ENCODE results near the gene DLK1. TPM values are rescaled to one million over a fixed set of nuclear protein-coding genes. Genes with fewer than 3 reads are reported as not detected.
A peak's percentile ranks its signal among the peaks of the same experiment; 100 is the strongest.

DLK1 gene
- total and polyA plus RNA-seq, 2 experiments from 2014 or later: 1,378 to 3,299 TPM

DNA sequence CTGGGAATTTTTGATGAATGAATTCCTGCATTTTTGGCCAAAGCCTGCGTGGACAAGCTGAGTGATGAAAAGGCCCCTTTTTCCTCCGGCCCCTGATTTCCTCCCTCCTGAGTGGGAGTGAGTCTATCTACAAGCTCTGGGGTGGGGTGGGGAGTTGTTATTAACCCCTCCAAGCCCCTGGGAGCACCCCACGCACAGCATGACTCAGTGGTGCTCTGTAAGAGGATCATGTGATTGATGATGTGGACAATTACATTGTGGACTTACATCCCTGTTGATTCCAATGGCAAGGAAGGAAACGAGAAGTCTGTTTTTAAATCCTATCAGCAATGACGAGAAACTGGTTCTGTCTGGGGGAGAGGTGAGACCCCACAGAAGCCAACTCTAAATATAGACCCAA, 5.1 kb upstream of the DLK1 start:
- TF ChIP-seq EZH2phosphoT487 (IDR thresholded peaks at IDR 0.05; ENCODE audit: low read depth, severe bottlenecking, unreplicated experiment) (no peak), EZH2 (IDR thresholded peaks at IDR 0.05; ENCODE audit: borderline replicate concordance) (no peak)
- TF ChIP-seq, protein P1, sequence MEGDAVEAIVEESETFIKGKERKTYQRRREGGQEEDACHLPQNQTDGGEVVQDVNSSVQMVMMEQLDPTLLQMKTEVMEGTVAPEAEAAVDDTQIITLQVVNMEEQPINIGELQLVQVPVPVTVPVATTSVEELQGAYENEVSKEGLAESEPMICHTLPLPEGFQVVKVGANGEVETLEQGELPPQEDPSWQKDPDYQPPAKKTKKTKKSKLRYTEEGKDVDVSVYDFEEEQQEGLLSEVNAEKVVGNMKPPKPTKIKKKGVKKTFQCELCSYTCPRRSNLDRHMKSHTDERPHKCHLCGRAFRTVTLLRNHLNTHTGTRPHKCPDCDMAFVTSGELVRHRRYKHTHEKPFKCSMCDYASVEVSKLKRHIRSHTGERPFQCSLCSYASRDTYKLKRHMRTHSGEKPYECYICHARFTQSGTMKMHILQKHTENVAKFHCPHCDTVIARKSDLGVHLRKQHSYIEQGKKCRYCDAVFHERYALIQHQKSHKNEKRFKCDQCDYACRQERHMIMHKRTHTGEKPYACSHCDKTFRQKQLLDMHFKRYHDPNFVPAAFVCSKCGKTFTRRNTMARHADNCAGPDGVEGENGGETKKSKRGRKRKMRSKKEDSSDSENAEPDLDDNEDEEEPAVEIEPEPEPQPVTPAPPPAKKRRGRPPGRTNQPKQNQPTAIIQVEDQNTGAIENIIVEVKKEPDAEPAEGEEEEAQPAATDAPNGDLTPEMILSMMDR (IDR thresholded peaks at IDR 0.05; ENCODE audit: poor library complexity): no peak
- Histone ChIP-seq H3K27me3 (peaks cover 11% of the 10 kb centered on the region), H2AFZ (no peak overlapping the region), H4K20me1 (ENCODE audit: insufficient read depth, poor library complexity, severe bottlenecking) (no peaks in the 10 kb centered on the region), H3K27ac (no peak overlapping the region), H3K4me2 (no peak overlapping the region), H3K36me3 (replicated peaks; ENCODE audit: insufficient read depth, low read depth) (no peaks in the 10 kb centered on the region), H3K9me2 (replicated peaks; ENCODE audit: insufficient read depth) (no peaks in the 10 kb centered on the region), H3K79me2 (peaks cover 7% of the 10 kb centered on the region), H3K9me3 (ENCODE audit: low read depth) (no peaks in the 10 kb centered on the region), H3K4me3 (no peak overlapping the region), H3K4me1 (ENCODE audit: insufficient read depth) (peaks cover 16% of the 10 kb centered on the region)
- WGBS (ENCODE audit: low lambda C conversion rate, missing lambda C conversion rate): 82% methylated on average over 5 of the region's 5 CpGs
- DNase-seq (ENCODE audit: low spot score): no peak

DNA sequence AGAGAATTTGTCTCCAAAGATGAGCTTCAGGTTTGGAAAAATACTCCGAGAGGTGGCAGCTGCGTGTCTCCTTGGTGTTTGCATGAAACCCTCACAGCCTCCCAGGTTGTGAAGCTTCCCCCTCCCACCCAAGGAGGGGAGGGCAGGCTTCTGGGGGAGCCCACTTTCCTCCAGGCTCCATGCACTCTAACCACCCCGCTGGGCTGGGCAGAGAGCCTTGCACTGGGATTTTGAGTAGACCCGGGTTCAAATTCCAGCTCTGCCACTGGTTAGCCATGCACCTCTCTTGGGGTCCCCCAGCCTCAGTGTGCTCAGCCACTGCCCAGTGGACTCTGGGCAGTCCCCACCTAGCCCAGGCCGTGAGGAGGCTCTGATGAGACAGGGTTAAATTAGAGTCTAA, 4.3 kb upstream of the DLK1 start:
- TF ChIP-seq EZH2 (IDR thresholded peaks at IDR 0.05; ENCODE audit: borderline replicate concordance) (no peak), EZH2phosphoT487 (IDR thresholded peaks at IDR 0.05; ENCODE audit: low read depth, severe bottlenecking, unreplicated experiment) (no peak)
- H2AFZ ChIP-seq: no peak overlapping the region
- WGBS (ENCODE audit: low lambda C conversion rate, missing lambda C conversion rate): 86% methylated on average over 5 of the region's 5 CpGs
- no peaks in the 10 kb centered on the region for H3K36me3 ChIP-seq (replicated peaks; ENCODE audit: insufficient read depth, low read depth)
- H3K4me3 ChIP-seq: no peak overlapping the region
- peaks cover 12% of the 10 kb centered on the region for H3K79me2 ChIP-seq
- no peak for DNase-seq (ENCODE audit: low spot score)
- H3K9me3 ChIP-seq (ENCODE audit: low read depth): no peaks in the 10 kb centered on the region
- no peaks in the 10 kb centered on the region for H3K9me2 ChIP-seq (replicated peaks; ENCODE audit: insufficient read depth)
- H3K27ac ChIP-seq: no peak overlapping the region
- H4K20me1 ChIP-seq (ENCODE audit: insufficient read depth, poor library complexity, severe bottlenecking): no peaks in the 10 kb centered on the region
- peaks cover 16% of the 10 kb centered on the region for H3K4me1 ChIP-seq (ENCODE audit: insufficient read depth)
- H3K27me3 ChIP-seq: peaks cover 16% of the 10 kb centered on the region
- no peak overlapping the region for H3K4me2 ChIP-seq

DNA sequence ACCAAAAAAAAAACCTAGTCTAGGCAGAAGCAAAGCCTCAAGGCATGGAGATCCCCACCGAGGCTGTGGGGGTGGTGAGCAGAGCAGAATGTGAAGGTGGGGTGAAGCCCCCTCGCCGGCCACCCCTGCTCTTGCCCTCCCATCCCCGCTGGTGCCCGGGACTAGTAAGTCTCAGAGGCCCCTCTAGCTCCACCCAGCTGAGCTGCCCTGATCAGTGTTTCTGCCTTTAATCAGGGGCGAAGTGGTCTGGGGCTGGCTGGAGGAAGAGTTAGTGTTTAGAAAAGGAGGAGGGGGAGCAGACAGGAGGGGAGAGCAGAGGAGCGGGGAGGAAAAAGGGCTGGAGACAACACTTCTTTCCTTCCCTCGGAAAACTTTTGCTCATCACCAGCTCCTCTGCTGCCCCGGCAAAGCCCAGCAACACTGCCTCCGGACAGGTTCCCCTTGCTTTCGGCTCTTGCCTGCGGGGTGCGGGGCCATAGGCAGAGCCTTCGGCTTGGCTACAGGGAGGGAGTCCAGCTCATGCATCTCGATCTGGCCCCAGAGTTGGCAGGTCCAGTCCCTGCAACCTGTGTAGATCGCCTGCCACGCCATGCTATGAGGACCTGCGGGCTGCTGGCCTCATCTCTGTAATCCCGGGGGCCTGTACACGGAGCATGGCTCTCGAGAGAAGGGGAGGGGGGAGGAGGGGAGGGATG, 3.4 kb upstream of the DLK1 start:
- Histone ChIP-seq H4K20me1 (ENCODE audit: insufficient read depth, poor library complexity, severe bottlenecking) (no peaks in the 10 kb centered on the region), H3K4me3 (no peak overlapping the region), H3K9me2 (replicated peaks; ENCODE audit: insufficient read depth) (no peaks in the 10 kb centered on the region), H3K4me1 (ENCODE audit: insufficient read depth) (peaks cover 16% of the 10 kb centered on the region), H3K27me3 (peaks cover 26% of the 10 kb centered on the region), H2AFZ (no peak overlapping the region), H3K36me3 (replicated peaks; ENCODE audit: insufficient read depth, low read depth) (no peaks in the 10 kb centered on the region), H3K27ac (peak overlapping the region; percentile 20), H3K79me2 (peaks cover 21% of the 10 kb centered on the region), H3K4me2 (peak overlapping the region; percentile 57), H3K9me3 (ENCODE audit: low read depth) (no peaks in the 10 kb centered on the region)
- 38% methylated on average over 20 of the region's 21 CpGs for WGBS (ENCODE audit: low lambda C conversion rate, missing lambda C conversion rate)
- DNase-seq (ENCODE audit: low spot score): no peak
- TF ChIP-seq EZH2 (IDR thresholded peaks at IDR 0.05; ENCODE audit: borderline replicate concordance) (no peak), EZH2phosphoT487 (IDR thresholded peaks at IDR 0.05; ENCODE audit: low read depth, severe bottlenecking, unreplicated experiment) (no peak)
- TF ChIP-seq, protein P1 (IDR thresholded peaks at IDR 0.05; ENCODE audit: poor library complexity): no peak

DNA sequence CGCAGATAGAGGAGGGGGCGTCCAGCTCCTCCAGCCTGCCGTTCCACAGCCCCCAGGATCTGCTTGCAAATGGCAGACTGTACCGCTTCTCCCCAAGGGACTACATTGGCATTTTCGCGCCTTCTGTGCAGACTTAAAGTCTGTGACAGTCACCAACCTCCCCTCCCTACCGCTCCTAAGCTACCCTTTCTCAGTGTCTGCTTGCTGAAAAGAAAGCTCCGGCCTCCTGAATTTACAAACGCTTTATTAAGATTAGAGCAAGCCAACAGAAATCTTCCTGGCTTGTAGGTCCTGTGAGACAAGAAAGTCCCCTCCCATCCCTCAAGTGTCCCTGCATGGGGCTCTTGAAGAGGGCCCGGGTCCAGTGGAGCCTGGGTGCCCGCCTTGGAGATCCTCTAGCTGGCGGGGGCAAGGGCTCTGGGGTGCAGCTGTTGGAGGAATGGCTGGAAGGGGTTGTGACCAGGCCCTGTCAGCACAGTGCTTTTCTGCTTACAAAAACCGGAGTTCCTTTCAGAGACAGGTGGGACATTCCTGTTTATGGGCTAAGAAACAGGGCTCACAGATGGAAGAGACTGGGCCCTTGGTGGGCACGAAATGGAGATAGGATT, 2.8 kb upstream of the DLK1 start:
- H3K27ac ChIP-seq: no peak overlapping the region
- H3K36me3 ChIP-seq (replicated peaks; ENCODE audit: insufficient read depth, low read depth): no peaks in the 10 kb centered on the region
- peak overlapping the region; percentile 57 for H3K4me2 ChIP-seq
- H3K9me2 ChIP-seq (replicated peaks; ENCODE audit: insufficient read depth): no peaks in the 10 kb centered on the region
- no peaks in the 10 kb centered on the region for H4K20me1 ChIP-seq (ENCODE audit: insufficient read depth, poor library complexity, severe bottlenecking)
- no peak overlapping the region for H3K4me3 ChIP-seq
- H3K4me1 ChIP-seq (ENCODE audit: insufficient read depth): peaks cover 16% of the 10 kb centered on the region
- TF ChIP-seq EZH2phosphoT487 (IDR thresholded peaks at IDR 0.05; ENCODE audit: low read depth, severe bottlenecking, unreplicated experiment) (no peak), EZH2 (IDR thresholded peaks at IDR 0.05; ENCODE audit: borderline replicate concordance) (no peak)
- TF ChIP-seq, protein P1 (IDR thresholded peaks at IDR 0.05; ENCODE audit: poor library complexity): no peak
- no peak overlapping the region for H2AFZ ChIP-seq
- H3K79me2 ChIP-seq: peaks cover 25% of the 10 kb centered on the region
- no peaks in the 10 kb centered on the region for H3K9me3 ChIP-seq (ENCODE audit: low read depth)
- H3K27me3 ChIP-seq: peaks cover 26% of the 10 kb centered on the region
- no peak for DNase-seq (ENCODE audit: low spot score)
- 80% methylated on average over 11 of the region's 14 CpGs for WGBS (ENCODE audit: low lambda C conversion rate, missing lambda C conversion rate)

Measured in hepatocyte (in vitro differentiated cells).